PC-3 (cell line): Measurements from ENCODE around the gene OVOL3. TPM values are rescaled to one million over a fixed set of nuclear protein-coding genes. Genes with fewer than 3 reads are reported as not detected.
"Not testable (repeated sequence)": the region's sequence is repeated elsewhere in the genome, so short reads cannot be mapped to it uniquely, and the experiment has no call there.

Experiments used
- ATAC-seq: fragments of 200-7000 bp; cut with Tn5 transposase; 2 replicates; pipeline ENCODE4 v1.9.1; 2020; ENCODE audit warnings: mild to moderate bottlenecking, moderate library complexity
- BruUV-seq: library from RNA; stranded (reverse); fragments of 400-500 nt; replicated peaks from 2 replicates; lab custom pipeline; 2021; lab: Mats Ljungman, UMichigan
- CTCF ChIA-PET: fragments of 300-600 bp; sonication (Branson Sonifier 250); formaldehyde crosslinking; loops from one replicate; lab custom pipeline; 2022; ENCODE audit warnings: antibody characterized with exemption; lab: Charles Lee
- POLR2A ChIA-PET: fragments of 300-600 bp; sonication (Branson Sonifier 250); formaldehyde crosslinking; loops from one replicate; lab custom pipeline; 2022; ENCODE audit warnings: antibody characterized with exemption; ENCODE audit not compliant: unreplicated experiment; lab: Charles Lee
- DNase-seq: peaks from one replicate; pipeline ENCODE4 v3.0.0-alpha.2; 2015
- H2AFZ ChIP-seq: fragments of 300-600 bp; sonication (generic); 2 replicates; pipeline ENCODE4 v1.6.0; 2016; ENCODE audit warnings: antibody characterized with exemption, low read length
- H3F3A ChIP-seq: fragments of 300-600 bp; sonication (generic); one replicate; pipeline ENCODE4 v1.6.0; 2017; ENCODE audit warnings: antibody characterized with exemption, low read length, control low read depth, mild to moderate bottlenecking; ENCODE audit not compliant: unreplicated experiment
- H3K27ac ChIP-seq: fragments of 300-600 bp; sonication (generic); 2 replicates; pipeline ENCODE4 v1.5.1; 2016; ENCODE audit warnings: mild to moderate bottlenecking, low read length
- H3K27me3 ChIP-seq: fragments of 300-600 bp; sonication (generic); 2 replicates; pipeline ENCODE4 v1.6.1; 2016; ENCODE audit warnings: low read length, mixed read lengths
- H3K36me3 ChIP-seq: fragments of 300-600 bp; sonication (generic); 2 replicates; pipeline ENCODE4 v1.6.1; 2016; ENCODE audit warnings: low read depth, mixed run types, low read length, mixed read lengths
- H3K4me1 ChIP-seq: fragments of 300-600 bp; sonication (generic); 2 replicates; pipeline ENCODE4 v1.5.1; 2016; ENCODE audit warnings: low read length; ENCODE audit not compliant: insufficient read depth
- H3K4me2 ChIP-seq: fragments of 300-600 bp; sonication (generic); 2 replicates; pipeline ENCODE4 v1.6.0; 2016; ENCODE audit warnings: low read length
- H3K4me3 ChIP-seq: fragments of 300-600 bp; sonication (generic); 2 replicates; pipeline ENCODE4 v1.5.1; 2016; ENCODE audit warnings: mild to moderate bottlenecking, low read length, mixed read lengths
- H3K79me2 ChIP-seq: fragments of 300-600 bp; sonication (generic); 2 replicates; pipeline ENCODE4 v1.6.1; 2017; ENCODE audit warnings: low read length, mixed read lengths
- H3K9ac ChIP-seq: fragments of 300-600 bp; sonication (generic); 2 replicates; pipeline ENCODE4 v1.6.0; 2016; ENCODE audit warnings: mild to moderate bottlenecking, low read length
- H3K9me2 ChIP-seq: fragments of 300-600 bp; sonication (generic); replicated peaks from 2 replicates; pipeline ENCODE4 v1.6.1; 2016; ENCODE audit warnings: mixed run types, low read length, mixed read lengths
- H3K9me3 ChIP-seq: fragments of 300-600 bp; sonication (generic); 2 replicates; pipeline ENCODE4 v1.6.1; 2016; ENCODE audit warnings: low read length, mixed read lengths
- H4K20me1 ChIP-seq: fragments of 300-600 bp; sonication (generic); 2 replicates; pipeline ENCODE4 v1.6.1; 2016; ENCODE audit warnings: low read length, mixed read lengths
- EZH2 ChIP-seq: fragments of 300-600 bp; sonication (generic); IDR thresholded peaks from one replicate; pipeline ENCODE4 v1.6.1; 2017; ENCODE audit warnings: antibody characterized with exemption, mild to moderate bottlenecking, low read length; ENCODE audit not compliant: unreplicated experiment
- EZH2phosphoT487 ChIP-seq: fragments of 300-600 bp; sonication (generic); IDR thresholded peaks from 2 replicates; pipeline ENCODE4 v1.6.1; 2018; ENCODE audit warnings: mild to moderate bottlenecking, antibody characterized with exemption, low read length, borderline replicate concordance
- intact Hi-C: fragments of 100-400 bp; cut with micrococcal nuclease; formaldehyde crosslinking; loops from 2 replicates; pipeline ENCODE4 v1.9.0; 2023
- total RNA-seq: library from RNA; depleted of rRNA; stranded (reverse); fragments of >200 nt; gene quantifications from 2 replicates; pipeline ENCODE4 v1.2.3, GENCODE V29; 2014
- TF ChIP-seq, protein P1 (sequence below): fragments of 300-600 bp; sonication (generic); conservative IDR thresholded peaks from 2 replicates; pipeline ENCODE4 v1.5.1; 2017; ENCODE audit warnings: antibody characterized with exemption, low read depth, mild to moderate bottlenecking, low read length

The OVOL3 gene
- total RNA-seq, 1 experiment from 2014 or later, result not detected

GRCh38 chr19:36067681-36068080, 43.3 kb upstream of the OVOL3 start:
- no peaks in the 10 kb centered on the region for H3K9me3 ChIP-seq
- H3K4me1 ChIP-seq, result peaks cover 4% of the 10 kb centered on the region; the same call in 1 of the 2 replicates
- intact Hi-C loops, result no loop called here
- H3K4me3 ChIP-seq, result no peak overlapping the region
- no peak overlapping the region for H3K27ac ChIP-seq
- H3K79me2 ChIP-seq, result no peaks in the 10 kb centered on the region
- H2AFZ ChIP-seq, result no peak overlapping the region
- H3K4me2 ChIP-seq, result no peak overlapping the region
- H3K9ac ChIP-seq, result no peak overlapping the region
- no peaks in the 10 kb centered on the region for H3F3A ChIP-seq
- DNase-seq (no peak), ATAC-seq (no peak)
- no TSS peak for BruUV-seq
- H4K20me1 ChIP-seq, result peaks cover 20% of the 10 kb centered on the region; the same call in 1 of the 2 replicates
- ChIA-PET CTCF (no interaction called here), POLR2A (no interaction called here)
- peaks cover 26% of the 10 kb centered on the region for H3K36me3 ChIP-seq
- no peaks in the 10 kb centered on the region for H3K9me2 ChIP-seq
- TF ChIP-seq, protein P1, sequence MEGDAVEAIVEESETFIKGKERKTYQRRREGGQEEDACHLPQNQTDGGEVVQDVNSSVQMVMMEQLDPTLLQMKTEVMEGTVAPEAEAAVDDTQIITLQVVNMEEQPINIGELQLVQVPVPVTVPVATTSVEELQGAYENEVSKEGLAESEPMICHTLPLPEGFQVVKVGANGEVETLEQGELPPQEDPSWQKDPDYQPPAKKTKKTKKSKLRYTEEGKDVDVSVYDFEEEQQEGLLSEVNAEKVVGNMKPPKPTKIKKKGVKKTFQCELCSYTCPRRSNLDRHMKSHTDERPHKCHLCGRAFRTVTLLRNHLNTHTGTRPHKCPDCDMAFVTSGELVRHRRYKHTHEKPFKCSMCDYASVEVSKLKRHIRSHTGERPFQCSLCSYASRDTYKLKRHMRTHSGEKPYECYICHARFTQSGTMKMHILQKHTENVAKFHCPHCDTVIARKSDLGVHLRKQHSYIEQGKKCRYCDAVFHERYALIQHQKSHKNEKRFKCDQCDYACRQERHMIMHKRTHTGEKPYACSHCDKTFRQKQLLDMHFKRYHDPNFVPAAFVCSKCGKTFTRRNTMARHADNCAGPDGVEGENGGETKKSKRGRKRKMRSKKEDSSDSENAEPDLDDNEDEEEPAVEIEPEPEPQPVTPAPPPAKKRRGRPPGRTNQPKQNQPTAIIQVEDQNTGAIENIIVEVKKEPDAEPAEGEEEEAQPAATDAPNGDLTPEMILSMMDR, result no peak
- no peak for TF ChIP-seq EZH2phosphoT487
- no peaks in the 10 kb centered on the region for H3K27me3 ChIP-seq

DNA sequence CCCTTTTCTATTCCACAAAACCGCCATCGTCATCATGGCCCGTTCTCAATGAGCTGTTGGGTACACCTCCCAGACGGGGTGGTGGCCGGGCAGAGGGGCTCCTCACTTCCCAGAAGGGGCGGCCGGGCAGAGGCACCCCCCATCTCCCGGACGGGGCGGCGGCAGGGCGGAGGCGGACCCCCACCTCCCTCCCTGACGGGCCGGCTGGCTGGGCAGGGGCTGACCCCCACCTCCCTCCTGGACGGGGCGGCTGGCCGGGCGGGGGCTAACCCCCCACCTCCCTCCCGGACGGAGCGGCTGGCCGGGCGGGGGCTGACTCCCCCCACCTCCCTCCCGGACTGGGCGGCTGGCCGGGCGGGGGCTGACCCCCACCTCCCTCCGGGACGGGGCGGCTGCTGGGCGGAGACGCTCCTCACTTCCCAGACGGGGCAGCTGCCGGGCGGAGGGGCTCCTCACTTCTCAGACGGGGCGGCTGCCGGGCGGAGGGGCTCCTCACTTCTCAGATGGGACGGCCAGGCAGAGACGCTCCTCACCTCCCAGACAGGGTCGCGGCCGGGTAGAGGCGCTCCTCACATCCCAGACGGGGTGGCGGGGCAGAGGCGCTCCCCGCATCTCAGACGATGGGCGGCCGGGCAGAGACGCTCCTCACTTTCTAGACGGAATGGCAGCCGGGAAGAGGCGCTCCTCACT, 42.0 kb upstream of the OVOL3 start:
- DNase-seq, H2AFZ ChIP-seq, H3K4me2 ChIP-seq, H3K79me2 ChIP-seq, BruUV-seq, intact Hi-C loops, POLR2A ChIA-PET, H3K9me3 ChIP-seq, H3F3A ChIP-seq, CTCF ChIA-PET, H3K4me3 ChIP-seq, H3K4me1 ChIP-seq, H3K9me2 ChIP-seq, H3K27me3 ChIP-seq, H3K27ac ChIP-seq, H3K9ac ChIP-seq, ATAC-seq: not testable (repeated sequence)
- peaks cover 26% of the 10 kb centered on the region for H3K36me3 ChIP-seq
- peaks cover 20% of the 10 kb centered on the region; the same call in 1 of the 2 replicates for H4K20me1 ChIP-seq

GRCh38 chr19:36072081-36072480, 38.9 kb upstream of the OVOL3 start:
- no peak overlapping the region for H3K9ac ChIP-seq
- H3F3A ChIP-seq, result no peaks in the 10 kb centered on the region
- H3K4me2 ChIP-seq, result no peak overlapping the region
- CTCF ChIA-PET, result no interaction called here
- H3K27ac ChIP-seq, result no peak overlapping the region
- H3K79me2 ChIP-seq, result no peaks in the 10 kb centered on the region
- peaks cover 14% of the 10 kb centered on the region for H3K36me3 ChIP-seq
- no peak overlapping the region for H3K4me3 ChIP-seq
- BruUV-seq, result no TSS peak
- H3K27me3 ChIP-seq, result no peaks in the 10 kb centered on the region
- peaks cover 4% of the 10 kb centered on the region; the same call in 1 of the 2 replicates for H3K4me1 ChIP-seq
- ATAC-seq (no peak), DNase-seq (no peak)
- POLR2A ChIA-PET, result no interaction called here
- H3K9me2 ChIP-seq, result no peaks in the 10 kb centered on the region
- no peaks in the 10 kb centered on the region for H3K9me3 ChIP-seq
- H4K20me1 ChIP-seq, result peaks cover 20% of the 10 kb centered on the region; the same call in 1 of the 2 replicates
- intact Hi-C loops, result no loop called here
- no peak overlapping the region for H2AFZ ChIP-seq
- TF ChIP-seq, protein P1, result no peak
- TF ChIP-seq EZH2, result no peak
- TF ChIP-seq EZH2phosphoT487, result no peak
